ENCODE data around the gene AKAP8L.
"Not testable (repeated sequence)": the region's sequence is repeated elsewhere in the genome, so short reads cannot be mapped to it uniquely, and the experiment has no call there.

GRCh38 chr19:15411351-15411750, 7.4 kb downstream of the AKAP8L start:
- not testable (repeated sequence) for TF ChIP-seq CTCF (IDR thresholded peaks at IDR 0.05); EP300 (IDR thresholded peaks at IDR 0.05; ENCODE audit: low read depth)

Data from transverse colon (tissue), 3 donors.